HG03457 (cell line): Measurements from ENCODE around the gene GRAMD2B.
"Not testable (repeated sequence)": the region's sequence is repeated elsewhere in the genome, so short reads cannot be mapped to it uniquely, and the experiment has no call there.

Source experiments
- ATAC-seq: cut with Tn5 transposase; IDR thresholded peaks from one replicate; pipeline ENCODE4 v1.9.1; 2021; ENCODE audit warnings: moderate number of reproducible peaks; ENCODE audit not compliant: unreplicated experiment

Gene GRAMD2B

GRCh38 chr5:126403876-126404275 lies 19.3 kb upstream of the GRAMD2B start:
- no peak for ATAC-seq

- no peak for ATAC-seq
Observed at GRCh38 chr5:126410623-126411022, 12.6 kb upstream of the GRAMD2B start.

GRCh38 chr5:126413856-126414255 lies 9.4 kb upstream of the GRAMD2B start:
- ATAC-seq, result no peak

GRCh38 chr5:126414874-126415502 lies 8.2 kb upstream of the GRAMD2B start:
- ATAC-seq, result no peak

DNA sequence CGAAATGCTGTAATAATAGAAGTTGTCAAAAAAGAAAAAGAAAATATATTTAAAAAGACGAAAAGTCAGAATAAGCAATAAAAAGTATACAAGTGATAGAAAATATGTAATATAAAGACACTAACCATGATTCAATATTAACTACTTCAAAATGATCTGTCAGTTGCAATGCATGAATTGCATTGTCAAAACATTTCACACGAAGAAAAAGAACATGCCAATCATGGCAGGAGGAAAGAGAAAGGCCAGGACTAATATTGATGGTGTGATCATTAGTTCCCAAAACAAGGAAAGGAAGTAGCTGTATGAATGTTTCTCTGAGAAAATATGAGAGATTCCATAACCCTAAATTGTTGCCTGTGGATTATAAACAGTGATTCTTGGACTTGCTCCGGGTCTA lies 7.4 kb upstream of the GRAMD2B start:
- no peak for ATAC-seq

DNA sequence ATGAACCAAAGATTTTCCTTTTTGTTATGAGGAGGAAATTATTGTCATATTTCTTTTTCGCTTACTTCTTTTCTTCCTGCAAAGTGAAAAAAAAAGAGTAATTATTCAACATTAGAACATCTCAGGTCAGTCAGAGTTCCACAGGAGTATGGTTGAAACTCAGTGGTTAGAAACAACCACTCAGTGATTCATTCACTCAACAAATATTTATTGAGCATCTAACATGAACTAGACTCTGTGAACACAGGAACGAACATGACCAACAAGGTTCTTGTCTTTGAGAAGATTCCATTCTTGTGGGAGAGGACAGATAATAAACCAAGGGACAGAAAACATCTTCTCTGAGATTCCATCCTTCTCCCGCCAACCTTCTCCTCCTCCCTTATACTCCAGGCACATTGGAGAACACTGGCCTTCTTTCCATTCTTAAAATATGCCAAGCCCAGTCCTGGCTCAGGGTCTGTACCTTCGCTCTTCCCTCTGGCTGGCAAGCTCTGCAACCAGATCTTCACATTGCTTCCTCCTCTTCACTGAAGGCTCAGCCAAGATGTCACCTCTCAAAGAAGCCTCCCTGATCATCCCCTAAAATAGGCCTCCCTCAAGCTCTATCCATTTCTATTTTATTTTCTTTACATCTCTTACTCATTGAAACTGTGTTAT lies 6.8 kb upstream of the GRAMD2B start:
- ATAC-seq, result no peak

DNA sequence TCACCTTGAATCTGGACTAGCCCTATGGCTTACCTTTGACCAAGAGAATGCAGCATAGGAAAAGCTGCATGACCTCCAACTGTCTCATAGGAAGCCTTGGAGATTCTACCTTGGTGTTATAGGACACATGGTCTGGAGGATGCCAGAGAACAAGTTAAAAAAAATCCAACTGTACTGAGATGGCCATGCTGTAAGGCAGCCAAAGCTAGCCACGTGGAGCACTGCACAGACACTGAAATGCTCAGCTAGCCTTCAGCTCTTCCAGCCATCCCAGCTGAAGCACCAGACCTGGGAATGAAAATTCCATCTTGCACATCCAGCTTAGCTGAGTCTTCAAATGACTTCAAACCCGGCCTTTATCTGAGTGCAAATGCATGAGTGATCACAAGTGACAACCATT lies 6.0 kb upstream of the GRAMD2B start:
- no peak for ATAC-seq

DNA sequence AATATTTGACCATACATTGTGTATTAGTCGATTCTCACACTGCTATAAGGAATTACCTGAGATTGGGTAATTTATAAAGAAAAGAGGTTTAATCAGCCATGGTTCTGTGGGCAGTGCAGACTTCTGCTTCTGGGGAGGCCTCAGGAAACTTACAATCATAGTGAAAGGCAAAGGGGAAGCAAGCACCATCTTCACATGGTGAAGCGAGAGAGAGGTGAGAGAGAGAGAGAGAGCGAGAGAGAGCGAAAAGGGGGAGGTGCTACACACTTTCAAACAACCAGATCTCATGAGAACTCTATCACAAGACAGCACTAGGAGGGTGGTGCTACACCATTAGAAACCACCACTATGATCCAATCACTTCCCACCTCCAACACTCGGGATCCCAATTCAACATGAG lies 4.1 kb upstream of the GRAMD2B start:
- ATAC-seq, result no peak

GRCh38 chr5:126428421-126428820 lies 5.2 kb downstream of the GRAMD2B start:
- ATAC-seq, result no peak

DNA sequence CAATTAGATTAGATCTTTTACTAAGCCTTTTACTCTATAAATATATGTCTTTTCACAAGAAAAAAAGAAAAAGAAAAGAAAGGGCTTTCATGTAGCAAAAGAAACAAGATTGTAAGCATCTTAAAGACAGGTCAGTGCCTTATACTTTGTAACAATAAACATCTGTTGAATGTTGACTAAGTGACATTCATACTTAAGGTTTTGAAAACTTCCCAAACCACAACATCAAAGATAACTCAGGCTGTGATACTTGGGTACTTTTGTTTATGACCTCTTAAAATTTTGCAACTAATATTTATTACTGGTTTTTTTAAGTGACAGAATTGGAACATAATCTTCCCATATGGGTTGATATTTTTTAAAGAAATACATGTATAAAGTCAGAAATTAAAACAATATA lies 7.4 kb downstream of the GRAMD2B start:
- ATAC-seq, result no peak

GRCh38 chr5:126433701-126434100 lies 10.5 kb downstream of the GRAMD2B start:
- no peak for ATAC-seq

GRCh38 chr5:126435261-126435660 lies 12.1 kb downstream of the GRAMD2B start:
- ATAC-seq, result no peak

DNA sequence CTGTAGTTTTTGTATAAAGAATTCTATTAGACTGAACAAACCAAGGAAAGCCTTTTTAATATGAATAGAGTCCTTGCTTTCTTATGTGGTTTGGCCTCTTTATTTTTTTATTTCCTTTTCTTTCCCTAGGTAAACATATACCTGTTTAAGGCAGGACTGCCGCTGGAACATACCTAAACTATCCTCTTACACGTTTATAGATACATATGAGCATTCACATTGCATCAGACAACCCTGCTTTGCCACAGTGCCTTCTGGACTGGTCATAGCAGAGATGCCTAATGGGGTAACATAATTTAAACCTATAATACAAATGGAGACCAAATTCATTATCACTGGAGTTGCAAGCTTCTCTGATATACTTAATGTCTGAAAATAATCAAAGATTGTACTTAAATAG lies 12.5 kb downstream of the GRAMD2B start:
- ATAC-seq, result no peak

DNA sequence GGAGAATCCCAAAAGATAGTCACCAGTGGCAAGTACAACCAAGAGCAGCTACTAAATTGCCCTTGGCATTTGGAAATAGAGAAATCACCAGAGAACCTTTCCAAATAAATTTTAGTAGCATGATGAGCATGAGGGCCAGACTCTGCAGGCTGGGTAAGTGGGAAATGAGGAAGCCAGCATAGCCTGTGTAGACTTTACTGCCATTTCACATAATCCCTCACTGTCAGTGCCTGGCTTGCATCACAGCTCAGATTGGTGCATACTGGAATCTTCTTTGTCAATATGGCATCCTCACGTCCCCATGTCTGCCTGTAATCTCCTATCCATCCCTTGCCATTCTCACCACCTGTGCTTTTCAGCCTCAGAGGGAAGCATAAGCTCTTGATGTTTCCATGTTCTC lies 14.5 kb downstream of the GRAMD2B start:
- ATAC-seq, result no peak

GRCh38 chr5:126438267-126438666 lies 15.1 kb downstream of the GRAMD2B start:
- peak; percentile 76 for ATAC-seq

GRCh38 chr5:126438868-126439267 lies 15.7 kb downstream of the GRAMD2B start:
- ATAC-seq, result no peak

GRCh38 chr5:126439724-126440123 lies 16.5 kb downstream of the GRAMD2B start:
- ATAC-seq, result not testable (repeated sequence)

DNA sequence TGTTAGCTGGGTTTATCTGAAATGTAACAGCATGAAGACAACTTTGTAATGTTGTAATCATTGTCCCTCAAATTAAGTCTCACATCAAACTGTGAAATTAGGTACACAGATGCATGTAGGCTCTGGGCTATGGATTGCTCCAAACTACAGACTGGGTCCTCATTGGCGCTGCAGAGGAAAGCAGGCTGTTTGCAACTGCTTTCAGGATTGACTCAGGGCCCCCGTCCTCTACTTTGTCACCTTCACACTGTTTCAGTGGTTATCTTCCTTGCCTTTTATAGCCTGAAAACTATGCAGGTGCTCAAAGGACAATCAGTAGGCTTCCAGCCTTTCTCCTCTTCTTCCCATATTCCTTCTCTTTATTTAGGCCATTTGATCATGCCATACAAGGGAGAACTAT lies 18.0 kb downstream of the GRAMD2B start:
- no peak for ATAC-seq

GRCh38 chr5:126443374-126443851 lies 20.2 kb downstream of the GRAMD2B start:
- peak; percentile 89 for ATAC-seq

DNA sequence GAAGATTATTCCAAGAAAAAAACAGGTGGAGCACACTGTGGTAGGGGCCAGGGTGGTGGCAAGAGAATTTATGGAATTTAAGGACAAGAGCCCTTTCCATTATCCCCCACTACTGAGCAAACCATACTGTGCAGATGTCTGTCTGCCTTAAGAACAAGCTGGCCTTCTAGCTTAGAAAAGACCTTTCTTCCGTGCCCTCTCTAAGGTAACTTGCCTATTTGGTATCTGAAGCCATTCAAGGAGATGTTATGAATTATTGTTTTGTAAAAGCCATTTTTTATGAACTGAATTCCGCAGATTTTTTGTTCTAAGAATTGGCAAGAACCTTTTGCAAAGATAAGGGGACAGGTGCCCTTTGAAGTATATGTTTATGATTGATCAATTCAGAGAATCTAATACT lies 20.9 kb downstream of the GRAMD2B start:
- no peak for ATAC-seq

- no peak for ATAC-seq
Observed at GRCh38 chr5:126445502-126446174, 22.4 kb downstream of the GRAMD2B start.
